HEK293T (cell line): Measurements from ENCODE around the gene MAP3K9.
"Not testable (repeated sequence)": the region's sequence is repeated elsewhere in the genome, so short reads cannot be mapped to it uniquely, and the experiment has no call there.

Experiments
- ARNT ChIP-seq: fragments of 450-650 bp; IDR thresholded peaks from 2 replicates; pipeline ENCODE4 v1.6.1; 2017; ENCODE audit warnings: mild to moderate bottlenecking
- BHLHE40 ChIP-seq: fragments of 450-650 bp; IDR thresholded peaks from 2 replicates; pipeline ENCODE4 v1.6.1; 2016; ENCODE audit warnings: mild to moderate bottlenecking, moderate library complexity, borderline replicate concordance
- ELF4 ChIP-seq: fragments of 450-650 bp; IDR thresholded peaks from 2 replicates; pipeline ENCODE4 v1.6.1; 2017; ENCODE audit warnings: antibody characterized with exemption
- FOXA1 ChIP-seq: fragments of 450-650 bp; IDR thresholded peaks from 2 replicates; pipeline ENCODE4 v1.6.1; 2016; ENCODE audit warnings: mild to moderate bottlenecking
- FOXK2 ChIP-seq: fragments of 450-650 bp; IDR thresholded peaks from 2 replicates; pipeline ENCODE4 v1.6.1; 2016; ENCODE audit warnings: mild to moderate bottlenecking
- FOXM1 ChIP-seq: fragments of 450-650 bp; IDR thresholded peaks from 2 replicates; pipeline ENCODE4 v1.6.1; 2017; ENCODE audit warnings: mild to moderate bottlenecking, borderline replicate concordance
- HDGF ChIP-seq: fragments of 450-650 bp; IDR thresholded peaks from 2 replicates; pipeline ENCODE4 v1.6.1; 2017; ENCODE audit warnings: antibody characterized with exemption, borderline replicate concordance
- L3MBTL2 ChIP-seq: fragments of 450-650 bp; conservative IDR thresholded peaks from 2 replicates; pipeline ENCODE4 v1.6.1; 2016; ENCODE audit warnings: mild to moderate bottlenecking
- LEF1 ChIP-seq: fragments of 450-650 bp; IDR thresholded peaks from 2 replicates; pipeline ENCODE4 v1.6.1; 2017; ENCODE audit warnings: mild to moderate bottlenecking, borderline replicate concordance
- SP1 ChIP-seq: fragments of 450-650 bp; IDR thresholded peaks from 2 replicates; pipeline ENCODE4 v1.6.1; 2017
- TARDBP ChIP-seq: fragments of 450-650 bp; IDR thresholded peaks from 2 replicates; pipeline ENCODE4 v1.6.1; 2016
- ZNF384 ChIP-seq: fragments of 450-650 bp; IDR thresholded peaks from 2 replicates; pipeline ENCODE4 v1.6.1; 2016
- TF ChIP-seq, protein P1 (sequence below): fragments of 450-650 bp; IDR thresholded peaks from 2 replicates; pipeline ENCODE4 v1.6.1; 2016

GRCh38 chr14:70703621-70704168 is 105.6 kb downstream of the MAP3K9 start:
- not testable (repeated sequence) for TF ChIP-seq FOXM1, HDGF, ELF4, LEF1, FOXK2, ZNF384, FOXA1, TARDBP, ARNT, BHLHE40, SP1, L3MBTL2
- TF ChIP-seq, protein P1, sequence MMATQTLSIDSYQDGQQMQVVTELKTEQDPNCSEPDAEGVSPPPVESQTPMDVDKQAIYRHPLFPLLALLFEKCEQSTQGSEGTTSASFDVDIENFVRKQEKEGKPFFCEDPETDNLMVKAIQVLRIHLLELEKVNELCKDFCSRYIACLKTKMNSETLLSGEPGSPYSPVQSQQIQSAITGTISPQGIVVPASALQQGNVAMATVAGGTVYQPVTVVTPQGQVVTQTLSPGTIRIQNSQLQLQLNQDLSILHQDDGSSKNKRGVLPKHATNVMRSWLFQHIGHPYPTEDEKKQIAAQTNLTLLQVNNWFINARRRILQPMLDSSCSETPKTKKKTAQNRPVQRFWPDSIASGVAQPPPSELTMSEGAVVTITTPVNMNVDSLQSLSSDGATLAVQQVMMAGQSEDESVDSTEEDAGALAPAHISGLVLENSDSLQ: not testable (repeated sequence)
